Smooth muscle cell (in vitro differentiated cells): ENCODE results near the gene IDS. TPM values are rescaled to one million over a fixed set of nuclear protein-coding genes. Genes with fewer than 3 reads are reported as not detected.

Experiments used
- DNase-seq: peaks from one replicate; lab custom pipeline; 2025; ENCODE audit not compliant: unreplicated experiment; lab: John Stamatoyannopoulos, UW
- H2AFZ ChIP-seq: fragments of 200-600 bp; sonication (generic); 2 replicates; pipeline ENCODE4 v1.6.0; 2016; ENCODE audit warnings: antibody characterized with exemption, low read depth, mild to moderate bottlenecking
- H3F3A ChIP-seq: fragments of 200-600 bp; sonication (generic); 2 replicates; pipeline ENCODE4 v1.6.0; 2017; ENCODE audit warnings: antibody characterized with exemption, low read depth
- H3K27ac ChIP-seq: fragments of 200-600 bp; sonication (generic); 2 replicates; pipeline ENCODE4 v1.5.1; 2016; ENCODE audit warnings: low read depth, mild to moderate bottlenecking
- H3K27me3 ChIP-seq: fragments of 200-600 bp; sonication (generic); 2 replicates; pipeline ENCODE4 v1.6.1; 2016; ENCODE audit warnings: low read depth, mild to moderate bottlenecking
- H3K36me3 ChIP-seq: fragments of 200-600 bp; sonication (generic); 2 replicates; pipeline ENCODE4 v1.5.1; 2016; ENCODE audit warnings: low read depth
- H3K4me1 ChIP-seq: fragments of 200-600 bp; sonication (generic); 2 replicates; pipeline ENCODE4 v1.5.1; 2016; ENCODE audit warnings: low read depth
- H3K4me2 ChIP-seq: fragments of 200-600 bp; sonication (generic); 2 replicates; pipeline ENCODE4 v1.6.0; 2016; ENCODE audit warnings: mild to moderate bottlenecking
- H3K4me3 ChIP-seq: fragments of 200-600 bp; sonication (generic); 2 replicates; pipeline ENCODE4 v1.5.1; 2016; ENCODE audit warnings: mild to moderate bottlenecking
- H3K79me2 ChIP-seq: fragments of 200-600 bp; sonication (generic); 2 replicates; pipeline ENCODE4 v1.6.0; 2016; ENCODE audit warnings: low read depth, mild to moderate bottlenecking
- H3K9ac ChIP-seq: fragments of 200-600 bp; sonication (generic); 2 replicates; pipeline ENCODE4 v1.6.0; 2016; ENCODE audit warnings: low read depth
- H3K9me3 ChIP-seq: fragments of 200-600 bp; sonication (generic); replicated peaks from 2 replicates; pipeline ENCODE4 v1.5.1; 2016; ENCODE audit warnings: low read depth
- H4K20me1 ChIP-seq: fragments of 200-600 bp; sonication (generic); 2 replicates; pipeline ENCODE4 v1.6.0; 2016; ENCODE audit warnings: low read depth
- WGBS: methylation state at CpG from one replicate; pipeline ENCODE4 v1.1.7; 2016; ENCODE audit warnings: low lambda C conversion rate; 5-methylcytosine and 5-hydroxymethylcytosine counted together
- polyA plus RNA-seq: library from polyadenylated mRNA; unstranded; fragments of >200 nt; fragmentation: Nextera tagmentation; extraction: Ambion mirVana; gene quantifications from 2 replicates; pipeline ENCODE4 v1.2.1, GENCODE V29; 2016
- total RNA-seq: library from RNA; depleted of rRNA; stranded (reverse); fragments of >200 nt; gene quantifications from 2 replicates; pipeline ENCODE4 v1.2.3, GENCODE V29; 2014
- TF ChIP-seq, protein P1 (sequence below): fragments of 200-600 bp; sonication (generic); IDR thresholded peaks from 2 replicates; pipeline ENCODE4 v1.5.1; 2017; ENCODE audit warnings: borderline replicate concordance, mild to moderate bottlenecking, antibody characterized with exemption; ENCODE audit not compliant: insufficient read depth, poor library complexity, severe bottlenecking

IDS gene
- total and polyA plus RNA-seq, 2 experiments from 2014 or later: 70.5 to 111 TPM

DNA sequence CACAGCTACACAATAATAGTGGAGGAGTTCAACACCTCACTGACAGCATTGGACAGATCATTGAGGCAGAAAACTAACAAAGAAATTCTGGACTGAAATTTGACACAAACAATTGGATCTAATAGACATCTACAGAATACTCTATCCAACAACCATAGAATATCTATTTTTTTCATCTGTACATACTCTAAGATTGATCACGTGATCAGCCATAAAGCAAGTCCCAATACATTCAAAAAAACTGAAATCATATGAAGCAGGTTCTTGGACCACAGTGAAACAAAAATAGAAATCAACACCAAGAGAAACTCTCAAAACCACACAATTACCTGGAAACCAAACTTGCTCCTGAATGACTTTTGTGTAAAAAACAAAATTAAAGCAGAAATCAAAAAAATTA lies 12.2 kb upstream of the IDS start:
- H3F3A ChIP-seq: no peaks in the 10 kb centered on the region
- no peak overlapping the region for H3K4me3 ChIP-seq
- H3K27ac ChIP-seq: no peak overlapping the region
- H4K20me1 ChIP-seq: no peaks in the 10 kb centered on the region
- H3K4me2 ChIP-seq: no peak overlapping the region
- H3K79me2 ChIP-seq: no peaks in the 10 kb centered on the region
- 79% methylated on average over 1 of the region's 1 CpG for WGBS
- DNase-seq: no peak
- H3K4me1 ChIP-seq: peaks cover 3% of the 10 kb centered on the region
- no peaks in the 10 kb centered on the region for H3K9me3 ChIP-seq
- H3K9ac ChIP-seq: no peak overlapping the region
- H2AFZ ChIP-seq: no peak overlapping the region
- H3K36me3 ChIP-seq: no peaks in the 10 kb centered on the region
- H3K27me3 ChIP-seq: no peaks in the 10 kb centered on the region
- TF ChIP-seq, protein P1, sequence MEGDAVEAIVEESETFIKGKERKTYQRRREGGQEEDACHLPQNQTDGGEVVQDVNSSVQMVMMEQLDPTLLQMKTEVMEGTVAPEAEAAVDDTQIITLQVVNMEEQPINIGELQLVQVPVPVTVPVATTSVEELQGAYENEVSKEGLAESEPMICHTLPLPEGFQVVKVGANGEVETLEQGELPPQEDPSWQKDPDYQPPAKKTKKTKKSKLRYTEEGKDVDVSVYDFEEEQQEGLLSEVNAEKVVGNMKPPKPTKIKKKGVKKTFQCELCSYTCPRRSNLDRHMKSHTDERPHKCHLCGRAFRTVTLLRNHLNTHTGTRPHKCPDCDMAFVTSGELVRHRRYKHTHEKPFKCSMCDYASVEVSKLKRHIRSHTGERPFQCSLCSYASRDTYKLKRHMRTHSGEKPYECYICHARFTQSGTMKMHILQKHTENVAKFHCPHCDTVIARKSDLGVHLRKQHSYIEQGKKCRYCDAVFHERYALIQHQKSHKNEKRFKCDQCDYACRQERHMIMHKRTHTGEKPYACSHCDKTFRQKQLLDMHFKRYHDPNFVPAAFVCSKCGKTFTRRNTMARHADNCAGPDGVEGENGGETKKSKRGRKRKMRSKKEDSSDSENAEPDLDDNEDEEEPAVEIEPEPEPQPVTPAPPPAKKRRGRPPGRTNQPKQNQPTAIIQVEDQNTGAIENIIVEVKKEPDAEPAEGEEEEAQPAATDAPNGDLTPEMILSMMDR: no peak

DNA sequence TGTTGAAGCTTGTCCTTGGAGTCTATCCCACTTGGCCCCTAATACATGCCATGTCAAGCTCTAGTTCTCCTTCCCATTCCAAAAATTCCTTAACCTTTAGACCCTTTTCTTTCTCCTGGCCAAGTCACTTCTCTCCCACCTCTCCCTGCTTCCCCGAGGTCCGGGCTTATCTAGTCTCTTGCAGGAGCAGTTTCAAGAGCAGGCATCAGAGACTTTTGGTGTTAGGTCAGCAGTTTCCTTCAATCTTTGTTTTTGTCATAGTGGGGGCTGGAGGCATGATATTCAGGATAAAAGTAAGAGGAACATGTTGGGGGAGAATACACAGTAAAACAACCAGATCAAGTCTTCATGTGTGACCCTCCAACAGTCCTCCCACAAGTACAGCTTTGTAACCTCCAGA lies 11.5 kb upstream of the IDS start:
- no peak for DNase-seq
- Histone ChIP-seq H3K4me1 (peaks cover 3% of the 10 kb centered on the region), H3K4me2 (no peak overlapping the region), H3K27ac (no peak overlapping the region), H3K4me3 (no peak overlapping the region), H3F3A (no peaks in the 10 kb centered on the region), H3K27me3 (no peaks in the 10 kb centered on the region), H4K20me1 (no peaks in the 10 kb centered on the region), H3K9ac (no peak overlapping the region), H3K9me3 (no peaks in the 10 kb centered on the region), H3K36me3 (no peaks in the 10 kb centered on the region), H3K79me2 (no peaks in the 10 kb centered on the region), H2AFZ (no peak overlapping the region)
- TF ChIP-seq, protein P1: no peak
- WGBS: 76% methylated on average over 2 of the region's 2 CpGs

DNA sequence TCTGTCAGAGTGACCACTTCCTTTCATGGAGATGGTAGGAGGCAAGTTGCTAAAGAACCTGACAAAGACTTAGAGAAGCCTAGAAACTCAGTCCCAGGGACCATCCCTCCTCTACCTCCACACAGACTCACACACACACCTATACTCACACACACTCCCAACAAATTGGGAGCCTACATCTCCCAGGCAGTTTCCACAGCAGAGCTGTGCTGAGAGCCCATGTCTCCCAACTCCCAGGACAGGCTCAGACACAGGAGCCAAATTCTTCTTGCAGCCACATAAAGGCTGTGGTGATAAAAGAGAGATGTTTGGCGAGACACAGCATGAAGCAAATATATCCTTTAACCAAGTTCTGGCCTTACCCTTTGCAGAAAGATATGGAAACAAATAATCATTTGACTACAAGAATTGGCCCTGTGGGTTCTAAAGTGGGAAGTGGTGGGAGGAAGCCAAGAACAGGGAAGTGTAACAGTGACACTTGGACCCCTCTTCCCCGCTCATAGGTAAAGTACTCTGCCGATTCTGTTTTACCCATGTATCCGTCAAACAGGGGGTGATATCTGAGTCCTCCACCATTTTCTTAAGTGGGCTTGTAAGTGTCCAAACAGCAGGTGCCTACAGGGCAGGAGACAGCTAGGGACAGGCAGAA lies 11.0 kb upstream of the IDS start:
- no peaks in the 10 kb centered on the region for H3K79me2 ChIP-seq
- H3F3A ChIP-seq: no peaks in the 10 kb centered on the region
- DNase-seq: no peak
- H4K20me1 ChIP-seq: no peaks in the 10 kb centered on the region
- H3K36me3 ChIP-seq: no peaks in the 10 kb centered on the region
- H3K4me1 ChIP-seq: peaks cover 3% of the 10 kb centered on the region
- no peak overlapping the region for H3K4me3 ChIP-seq
- no peak overlapping the region for H3K4me2 ChIP-seq
- H3K27me3 ChIP-seq: no peaks in the 10 kb centered on the region
- H3K27ac ChIP-seq: no peak overlapping the region
- no peak overlapping the region for H3K9ac ChIP-seq
- TF ChIP-seq, protein P1: no peak
- no peak overlapping the region for H2AFZ ChIP-seq
- no peaks in the 10 kb centered on the region for H3K9me3 ChIP-seq
- 58% methylated on average over 4 of the region's 4 CpGs for WGBS

DNA sequence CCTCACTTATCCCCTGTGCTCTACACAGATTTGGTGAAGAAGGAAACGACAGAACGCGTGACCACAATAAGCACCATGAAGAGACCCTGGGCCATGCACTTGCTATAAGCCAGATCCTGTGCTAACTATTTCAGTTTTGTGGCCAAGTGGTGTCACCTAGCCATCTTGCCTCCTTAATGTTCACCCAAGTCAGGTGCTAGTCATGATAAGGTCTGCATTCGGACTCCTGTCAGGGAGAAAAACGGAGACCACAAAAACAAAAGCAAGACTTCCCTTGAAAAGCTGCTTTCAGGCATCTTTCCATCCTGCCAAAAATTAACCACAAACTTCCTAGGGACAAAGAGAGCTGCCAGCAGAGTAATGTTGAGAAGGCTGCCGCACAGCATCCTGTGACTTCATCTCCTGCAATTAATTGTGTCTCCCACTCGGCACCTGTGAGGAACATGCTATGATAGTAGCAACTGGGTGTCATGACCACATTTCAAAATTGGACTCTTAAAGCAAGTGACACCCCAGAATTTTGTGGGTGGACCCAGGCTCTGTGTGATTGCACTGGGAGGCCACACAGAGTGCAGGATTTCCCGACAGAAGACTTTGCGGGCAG lies 8.8 kb upstream of the IDS start:
- Histone ChIP-seq H3K27me3 (no peaks in the 10 kb centered on the region), H3K79me2 (no peaks in the 10 kb centered on the region), H3K27ac (no peak overlapping the region), H3K36me3 (no peaks in the 10 kb centered on the region), H3K4me3 (no peak overlapping the region), H3K9ac (no peak overlapping the region), H4K20me1 (no peaks in the 10 kb centered on the region), H2AFZ (no peak overlapping the region), H3K4me1 (peaks cover 2% of the 10 kb centered on the region), H3K4me2 (no peak overlapping the region), H3K9me3 (no peaks in the 10 kb centered on the region), H3F3A (no peaks in the 10 kb centered on the region)
- TF ChIP-seq, protein P1: no peak
- WGBS: 87% methylated on average over 9 of the region's 9 CpGs
- no peak for DNase-seq
